Measurements from ENCODE around the gene CIPC. TPM values are rescaled to one million over a fixed set of nuclear protein-coding genes. Genes with fewer than 3 reads are reported as not detected.

CIPC gene
- total RNA-seq, 2 experiments from 2014 or later = 20.9 to 43.4 TPM

- Histone ChIP-seq H4K20me1 (ENCODE audit: insufficient read depth, low read length) (no peaks in the 10 kb centered on the region), H3K79me2 (ENCODE audit: insufficient read depth, low read depth, low read length) (no peaks in the 10 kb centered on the region), H3K9me2 (ENCODE audit: insufficient read depth, low read length) (no peaks in the 10 kb centered on the region), H3K4me2 (ENCODE audit: low read length) (no peak overlapping the region), H3K4me1 (ENCODE audit: insufficient read depth, low read length, poor library complexity, severe bottlenecking) (peaks cover 4% of the 10 kb centered on the region), H2AFZ (ENCODE audit: low read length) (no peak overlapping the region), H3K27ac (ENCODE audit: low read depth, low read length, poor library complexity, severe bottlenecking) (no peak overlapping the region), H3K4me3 (ENCODE audit: low read depth, low read length, poor library complexity, severe bottlenecking) (no peak overlapping the region), H3K9me3 (ENCODE audit: low read length) (peaks cover 6% of the 10 kb centered on the region), H3K36me3 (ENCODE audit: insufficient read depth, low read length) (no peaks in the 10 kb centered on the region; the same call in 1 of the 2 replicates)
- no TSS peak for BruUV-seq (replicated peaks)
- TF ChIP-seq EZH2phosphoT487 (IDR thresholded peaks at IDR 0.05; ENCODE audit: borderline replicate concordance, low read depth, low read length) = no peak
- no peak for TF ChIP-seq CTCF (conservative IDR thresholded peaks at IDR 0.05; ENCODE audit: low read length)
- intact Hi-C loops (cut with micrococcal nuclease; ENCODE audit: unreplicated experiment) = no loop called here
- no peak for DNase-seq (ENCODE audit: low spot score)
- POLR2A ChIA-PET = interaction anchor here (0.5 to 1.1 kb wide), 6 partner anchors 8 to 735 kb away, joined by 3 read pairs; no protein-coding TSS in a partner anchor
- CTCF ChIA-PET (ENCODE audit: unreplicated experiment) = interaction anchor here (1.2 to 1.6 kb wide), 2 partner anchors 9 to 12 kb away, joined by 3 to 7 read pairs; partner anchors contain the start of gene CIPC
These were observed 11.9 kb upstream of the CIPC start for GRCh38 chr14:77086017-77086727.

GRCh38 chr14:77086951-77087350 is 11.1 kb upstream of the CIPC start:
- no peak overlapping the region for H3K4me3 ChIP-seq (ENCODE audit: low read depth, low read length, poor library complexity, severe bottlenecking)
- H3K4me1 ChIP-seq (ENCODE audit: insufficient read depth, low read length, poor library complexity, severe bottlenecking) = no peaks in the 10 kb centered on the region
- H2AFZ ChIP-seq (ENCODE audit: low read length) = no peak overlapping the region
- POLR2A ChIA-PET = no interaction called here
- H3K27ac ChIP-seq (ENCODE audit: low read depth, low read length, poor library complexity, severe bottlenecking) = no peak overlapping the region
- CTCF ChIA-PET (ENCODE audit: unreplicated experiment) = no interaction called here
- BruUV-seq (replicated peaks) = no TSS peak
- no peaks in the 10 kb centered on the region; the same call in 1 of the 2 replicates for H3K36me3 ChIP-seq (ENCODE audit: insufficient read depth, low read length)
- DNase-seq (ENCODE audit: low spot score) = no peak
- no peak for TF ChIP-seq EZH2phosphoT487 (IDR thresholded peaks at IDR 0.05; ENCODE audit: borderline replicate concordance, low read depth, low read length)
- no peaks in the 10 kb centered on the region for H3K79me2 ChIP-seq (ENCODE audit: insufficient read depth, low read depth, low read length)
- H4K20me1 ChIP-seq (ENCODE audit: insufficient read depth, low read length) = no peaks in the 10 kb centered on the region
- H3K9me2 ChIP-seq (ENCODE audit: insufficient read depth, low read length) = no peaks in the 10 kb centered on the region
- intact Hi-C loops (cut with micrococcal nuclease; ENCODE audit: unreplicated experiment) = no loop called here
- H3K4me2 ChIP-seq (ENCODE audit: low read length) = no peak overlapping the region
- H3K9me3 ChIP-seq (ENCODE audit: low read length) = peaks cover 14% of the 10 kb centered on the region

- intact Hi-C loops (cut with micrococcal nuclease; ENCODE audit: unreplicated experiment) = no loop called here
- no peak for DNase-seq (ENCODE audit: low spot score)
- POLR2A ChIA-PET = no interaction called here
These were observed 10.4 kb upstream of the CIPC start for GRCh38 chr14:77087631-77088030.

More at GRCh38 chr14:77087631-77088030, 10.4 kb upstream of the CIPC start:
- no peak overlapping the region for H3K4me2 ChIP-seq (ENCODE audit: low read length)
- no peak overlapping the region for H2AFZ ChIP-seq (ENCODE audit: low read length)
- H3K9me2 ChIP-seq (ENCODE audit: insufficient read depth, low read length) = no peaks in the 10 kb centered on the region
- peaks cover 14% of the 10 kb centered on the region for H3K9me3 ChIP-seq (ENCODE audit: low read length)
- H3K79me2 ChIP-seq (ENCODE audit: insufficient read depth, low read depth, low read length) = no peaks in the 10 kb centered on the region
- H4K20me1 ChIP-seq (ENCODE audit: insufficient read depth, low read length) = no peaks in the 10 kb centered on the region
- H3K4me1 ChIP-seq (ENCODE audit: insufficient read depth, low read length, poor library complexity, severe bottlenecking) = no peaks in the 10 kb centered on the region
- no peaks in the 10 kb centered on the region; the same call in 1 of the 2 replicates for H3K36me3 ChIP-seq (ENCODE audit: insufficient read depth, low read length)
- TF ChIP-seq EZH2phosphoT487 (IDR thresholded peaks at IDR 0.05; ENCODE audit: borderline replicate concordance, low read depth, low read length) (no peak), CTCF (conservative IDR thresholded peaks at IDR 0.05; ENCODE audit: low read length) (no peak)
- CTCF ChIA-PET (ENCODE audit: unreplicated experiment) = no interaction called here
- no peak overlapping the region for H3K27ac ChIP-seq (ENCODE audit: low read depth, low read length, poor library complexity, severe bottlenecking)
- BruUV-seq (replicated peaks) = no TSS peak
- H3K4me3 ChIP-seq (ENCODE audit: low read depth, low read length, poor library complexity, severe bottlenecking) = no peak overlapping the region
